Upper lobe of left lung (tissue), 6 donors: ENCODE data around the gene RHCE. TPM values are rescaled to one million over a fixed set of nuclear protein-coding genes. Genes with fewer than 3 reads are reported as not detected.
"Not testable (repeated sequence)": the region's sequence is repeated elsewhere in the genome, so short reads cannot be mapped to it uniquely, and the experiment has no call there.

Experiments
- ATAC-seq, 2 donors: fragments of 200-7000 bp; cut with Tn5 transposase; one replicate each; pipeline ENCODE4 v1.9.1; 2022; ENCODE audit warnings: mild to moderate bottlenecking in 2 of 2, moderate library complexity in 2 of 2; ENCODE audit not compliant: low FRiP score in 2 of 2
- DNase-seq, 2 donors: peaks; one replicate each; pipeline ENCODE4 v3.0.0-alpha.2; 2019 to 2020
- H3K27ac ChIP-seq, 4 donors: fragments of 200-600 bp; sonication (generic); one replicate each; pipeline ENCODE4 v1.5.1; 2016 to 2019
- H3K27me3 ChIP-seq, 4 donors: fragments of 200-600 bp; sonication (generic); one replicate each; pipeline ENCODE4 v1.5.1; 2017 to 2019
- H3K36me3 ChIP-seq, 4 donors: fragments of 200-600 bp; sonication (generic); one replicate each; pipeline ENCODE4 v1.5.1; 2016 to 2019
- H3K4me1 ChIP-seq, 4 donors: fragments of 200-600 bp; sonication (generic); one replicate each; pipeline ENCODE4 v1.5.1; 2018 to 2019
- H3K4me3 ChIP-seq, 4 donors: fragments of 200-600 bp; sonication (generic); one replicate each; pipeline ENCODE4 v1.5.1; 2017 to 2019; ENCODE audit warnings: mild to moderate bottlenecking in 2 of 4, moderate library complexity in 1 of 4
- H3K9me3 ChIP-seq, 4 donors: fragments of 200-600 bp; sonication (generic); one replicate each; pipeline ENCODE4 v1.5.1; 2018 to 2019
- EP300 ChIP-seq, 4 donors: sonication (generic); formaldehyde crosslinking; IDR thresholded peaks; one replicate each; pipeline ENCODE4 v1.5.1; 2017; ENCODE audit warnings: antibody characterized with exemption in 4 of 4, control low read depth in 2 of 4
- POLR2A ChIP-seq, 4 donors: fragments of 450-650 bp; IDR thresholded peaks; one replicate each; pipeline ENCODE4 v1.5.1; 2016 to 2017; ENCODE audit warnings: antibody characterized with exemption in 4 of 4, mild to moderate bottlenecking in 2 of 4
- POLR2AphosphoS5 ChIP-seq, 2 donors: sonication (generic); formaldehyde crosslinking; IDR thresholded peaks; one replicate each; pipeline ENCODE4 v1.5.1; 2017; ENCODE audit warnings: antibody characterized with exemption in 2 of 2
- WGBS, 2 donors: methylation state at CpG; one replicate each; pipeline ENCODE4 v1.1.5; 2017 to 2018; 5-methylcytosine and 5-hydroxymethylcytosine counted together
- total RNA-seq, 6 donors: library from RNA; depleted of rRNA in 4 of 6; stranded (reverse); fragments of >200 nt in 4 of 6; gene quantifications; one replicate each; pipeline versions ENCODE4 v1.1.0 to v1.2.1, GENCODE V29; 2016 to 2021
- TF ChIP-seq, protein P1 (sequence below), 6 experiments: fragments of 450-650 bp in 4 of 6; fragments of 200-600 bp in 2 of 6; sonication (generic) in 2 of 6; IDR thresholded peaks; one replicate each; pipeline ENCODE4 v1.5.1; 2016 to 2019; ENCODE audit warnings: antibody characterized with exemption in 6 of 6
- donor health status: DM: no; HTN: no; CAD: no; lungs with moderate emphysema.
- donor health status: DM: no; HTN: yes; CAD: no; lungs with severe emphysema.

Gene RHCE
- total RNA-seq, 6 donors from 2014 or later = 0.34 to 2.4 (median 2.1) TPM; not detected in 1

DNA sequence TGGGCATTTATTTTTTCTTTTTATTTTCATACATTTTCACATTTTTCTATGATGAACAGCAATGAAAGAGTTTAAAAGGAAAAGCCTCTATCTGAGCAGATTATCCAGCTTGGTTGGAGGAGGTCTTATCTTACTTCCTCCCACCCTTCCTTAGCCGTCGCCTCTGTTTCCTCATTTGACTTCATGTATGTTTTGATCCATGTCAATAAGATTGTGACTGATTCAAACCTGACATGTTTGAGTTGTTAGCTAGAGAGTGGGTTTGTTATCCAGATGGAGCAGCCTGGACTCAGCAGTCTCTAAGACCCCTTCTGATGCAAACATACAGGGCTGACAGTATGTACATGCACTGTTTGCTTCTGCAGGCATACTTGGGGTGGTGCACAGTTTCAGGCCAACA is 41.2 kb upstream of the RHCE start:
- H3K4me1 ChIP-seq = peaks cover 0 to 14% (median 5%) of the 10 kb centered on the region in 4 donors
- H3K36me3 ChIP-seq = peaks cover 0 to 45% (median 10%) of the 10 kb centered on the region in 4 donors
- H3K4me3 ChIP-seq = no peak overlapping the region
- H3K27ac ChIP-seq = no peak overlapping the region
- 40 to 44% methylated on average over 2 of the region's 2 CpGs for WGBS, 2 donors
- no peaks in the 10 kb centered on the region for H3K9me3 ChIP-seq
- H3K27me3 ChIP-seq = no peaks in the 10 kb centered on the region
- ATAC-seq (no peak), DNase-seq (no peak)
- TF ChIP-seq POLR2A (IDR thresholded peaks at IDR 0.05) = no peak
- TF ChIP-seq EP300 (IDR thresholded peaks at IDR 0.05) = no peak
- TF ChIP-seq, protein P1, sequence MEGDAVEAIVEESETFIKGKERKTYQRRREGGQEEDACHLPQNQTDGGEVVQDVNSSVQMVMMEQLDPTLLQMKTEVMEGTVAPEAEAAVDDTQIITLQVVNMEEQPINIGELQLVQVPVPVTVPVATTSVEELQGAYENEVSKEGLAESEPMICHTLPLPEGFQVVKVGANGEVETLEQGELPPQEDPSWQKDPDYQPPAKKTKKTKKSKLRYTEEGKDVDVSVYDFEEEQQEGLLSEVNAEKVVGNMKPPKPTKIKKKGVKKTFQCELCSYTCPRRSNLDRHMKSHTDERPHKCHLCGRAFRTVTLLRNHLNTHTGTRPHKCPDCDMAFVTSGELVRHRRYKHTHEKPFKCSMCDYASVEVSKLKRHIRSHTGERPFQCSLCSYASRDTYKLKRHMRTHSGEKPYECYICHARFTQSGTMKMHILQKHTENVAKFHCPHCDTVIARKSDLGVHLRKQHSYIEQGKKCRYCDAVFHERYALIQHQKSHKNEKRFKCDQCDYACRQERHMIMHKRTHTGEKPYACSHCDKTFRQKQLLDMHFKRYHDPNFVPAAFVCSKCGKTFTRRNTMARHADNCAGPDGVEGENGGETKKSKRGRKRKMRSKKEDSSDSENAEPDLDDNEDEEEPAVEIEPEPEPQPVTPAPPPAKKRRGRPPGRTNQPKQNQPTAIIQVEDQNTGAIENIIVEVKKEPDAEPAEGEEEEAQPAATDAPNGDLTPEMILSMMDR (IDR thresholded peaks at IDR 0.05) = no peak
- no peak for TF ChIP-seq POLR2AphosphoS5 (IDR thresholded peaks at IDR 0.05)

DNA sequence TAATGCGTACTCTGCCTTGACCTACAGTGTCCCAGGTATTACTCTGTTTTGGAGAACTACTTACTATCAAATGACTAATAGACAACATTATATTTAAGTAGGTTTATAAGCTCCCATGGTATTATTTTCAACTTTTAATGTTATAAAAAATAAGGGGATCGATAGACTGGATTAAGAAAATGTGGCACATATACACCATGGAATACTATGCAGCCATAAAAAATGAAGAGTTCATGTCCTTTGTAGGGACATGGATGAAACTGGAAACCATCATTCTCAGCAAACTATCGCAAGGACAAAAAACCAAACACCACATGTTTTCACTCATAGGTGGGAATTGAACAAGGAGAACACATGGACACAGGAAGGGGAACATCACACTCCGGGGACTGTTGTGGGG is 40.2 kb upstream of the RHCE start:
- 70 to 84% methylated on average over 4 of the region's 4 CpGs for WGBS, 2 donors
- peaks cover 0 to 14% (median 5%) of the 10 kb centered on the region in 4 donors for H3K4me1 ChIP-seq
- not testable (repeated sequence) for H3K9me3 ChIP-seq, H3K27ac ChIP-seq, H3K27me3 ChIP-seq, H3K4me3 ChIP-seq, DNase-seq, ATAC-seq
- peaks cover 0 to 54% (median 11%) of the 10 kb centered on the region in 4 donors for H3K36me3 ChIP-seq

DNA sequence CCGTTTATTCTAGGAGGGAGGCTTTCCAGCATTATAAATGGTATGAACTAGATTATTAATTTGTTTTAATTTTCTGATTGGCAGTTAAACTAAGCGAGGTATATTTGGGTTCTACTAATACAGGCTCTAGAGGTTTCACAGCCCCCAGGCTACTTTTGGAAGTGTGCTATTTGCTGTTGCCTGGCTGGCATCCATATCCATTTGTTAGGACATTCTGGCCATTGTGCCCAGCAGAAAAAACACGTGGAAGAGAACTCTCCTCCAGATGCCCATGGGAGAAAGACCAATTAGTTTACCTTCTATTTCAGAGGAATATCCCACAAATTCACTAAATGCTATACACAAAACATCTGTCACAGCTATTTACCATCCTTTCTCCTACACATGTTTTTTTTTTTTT is 39.4 kb upstream of the RHCE start:
- DNase-seq (no peak), ATAC-seq (no peak)
- no peak overlapping the region for H3K27ac ChIP-seq
- TF ChIP-seq EP300 (IDR thresholded peaks at IDR 0.05) (no peak), POLR2AphosphoS5 (IDR thresholded peaks at IDR 0.05) (no peak), POLR2A (IDR thresholded peaks at IDR 0.05) (no peak)
- TF ChIP-seq, protein P1 (IDR thresholded peaks at IDR 0.05) = no peak
- no peaks in the 10 kb centered on the region for H3K9me3 ChIP-seq
- 83 to 91% methylated on average over 3 of the region's 3 CpGs for whole genome bisulfite sequencing, 2 donors
- H3K4me1 ChIP-seq = peaks cover 0 to 14% (median 5%) of the 10 kb centered on the region in 4 donors
- peaks cover 0 to 56% (median 11%) of the 10 kb centered on the region in 4 donors for H3K36me3 ChIP-seq
- no peak overlapping the region for H3K4me3 ChIP-seq
- H3K27me3 ChIP-seq = no peaks in the 10 kb centered on the region

DNA sequence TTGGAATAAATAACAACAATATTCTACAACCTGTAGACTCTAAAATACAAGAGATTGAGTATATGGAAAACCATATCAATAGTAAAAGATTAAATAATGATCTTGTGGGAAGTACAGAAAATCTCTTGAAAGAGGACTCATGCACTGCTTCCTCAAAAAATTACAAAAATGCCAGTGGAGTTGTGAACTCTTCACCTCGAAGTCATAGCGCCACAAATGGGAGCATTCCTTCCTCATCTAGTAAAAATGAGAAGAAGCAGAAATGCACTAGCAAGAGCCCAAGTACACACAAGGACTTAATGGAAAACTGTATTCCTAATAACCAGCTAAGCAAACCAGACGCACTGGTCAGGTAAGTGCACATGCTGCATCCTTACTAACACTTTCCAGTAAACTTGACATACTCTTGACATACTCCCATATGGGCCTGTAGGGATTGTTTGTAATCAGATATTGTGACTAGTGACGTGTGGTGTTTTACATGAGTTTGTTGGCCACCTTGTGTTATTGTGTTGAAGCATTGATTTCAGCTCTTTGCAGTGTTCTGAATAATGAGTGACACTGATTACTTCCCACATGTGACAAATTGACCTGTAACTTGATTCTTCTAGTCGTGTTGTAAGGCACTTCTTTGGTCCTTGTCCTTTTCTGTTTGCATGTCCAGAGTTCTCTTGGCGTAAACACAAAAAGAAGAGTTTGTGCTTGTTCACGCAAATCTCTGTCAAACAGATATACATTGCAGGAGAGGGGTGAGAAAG is 38.1 kb upstream of the RHCE start:
- no peaks in the 10 kb centered on the region for H3K9me3 ChIP-seq
- H3K4me3 ChIP-seq = no peak overlapping the region
- H3K27me3 ChIP-seq = no peaks in the 10 kb centered on the region
- H3K27ac ChIP-seq = no peak overlapping the region
- WGBS, 2 donors = 73 to 79% methylated on average over 7 of the region's 7 CpGs
- H3K4me1 ChIP-seq = peaks cover 0 to 14% (median 5%) of the 10 kb centered on the region in 4 donors
- ATAC-seq (no peak), DNase-seq (no peak)
- TF ChIP-seq EP300 (IDR thresholded peaks at IDR 0.05) (no peak), POLR2A (IDR thresholded peaks at IDR 0.05) (no peak), POLR2AphosphoS5 (IDR thresholded peaks at IDR 0.05) (no peak)
- TF ChIP-seq, protein P1 (IDR thresholded peaks at IDR 0.05) = no peak
- peaks cover 0 to 61% (median 12%) of the 10 kb centered on the region in 4 donors for H3K36me3 ChIP-seq

DNA sequence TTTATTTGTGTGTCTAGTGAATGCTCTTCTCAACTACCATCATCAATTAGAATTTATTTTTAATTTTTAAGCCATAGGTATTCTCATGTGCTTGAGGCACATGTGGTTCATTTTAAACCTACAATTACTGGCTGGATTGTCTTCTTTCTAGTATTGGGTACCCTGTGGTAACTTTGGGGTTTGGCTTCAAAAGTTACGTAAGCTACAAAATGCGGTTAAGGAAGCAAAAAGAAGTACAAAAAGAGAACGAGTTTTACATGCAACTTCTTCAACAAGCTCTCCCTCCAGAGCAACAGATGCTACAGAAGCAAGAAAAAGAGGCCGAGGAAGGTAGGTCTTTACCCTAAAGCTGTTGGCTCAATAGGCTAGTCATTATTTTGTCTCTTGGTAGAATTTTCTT is 35.9 kb upstream of the RHCE start:
- DNase-seq (no peak), ATAC-seq (no peak)
- Histone ChIP-seq H3K9me3 (no peaks in the 10 kb centered on the region), H3K27ac (no peak overlapping the region), H3K4me1 (no peaks in the 10 kb centered on the region), H3K36me3 (peaks cover 0 to 58% (median 12%) of the 10 kb centered on the region in 4 donors), H3K27me3 (no peaks in the 10 kb centered on the region), H3K4me3 (no peak overlapping the region)
- WGBS, 2 donors = 68 to 77% methylated on average over 4 of the region's 4 CpGs
- TF ChIP-seq POLR2A (IDR thresholded peaks at IDR 0.05) (no peak), EP300 (IDR thresholded peaks at IDR 0.05) (no peak), POLR2AphosphoS5 (IDR thresholded peaks at IDR 0.05) (no peak)
- TF ChIP-seq, protein P1 (IDR thresholded peaks at IDR 0.05) = no peak
